ENCODE measurements around the gene PI4K2A.
"Not testable (repeated sequence)": the region's sequence is repeated elsewhere in the genome, so short reads cannot be mapped to it uniquely, and the experiment has no call there.

PI4K2A gene

DNA sequence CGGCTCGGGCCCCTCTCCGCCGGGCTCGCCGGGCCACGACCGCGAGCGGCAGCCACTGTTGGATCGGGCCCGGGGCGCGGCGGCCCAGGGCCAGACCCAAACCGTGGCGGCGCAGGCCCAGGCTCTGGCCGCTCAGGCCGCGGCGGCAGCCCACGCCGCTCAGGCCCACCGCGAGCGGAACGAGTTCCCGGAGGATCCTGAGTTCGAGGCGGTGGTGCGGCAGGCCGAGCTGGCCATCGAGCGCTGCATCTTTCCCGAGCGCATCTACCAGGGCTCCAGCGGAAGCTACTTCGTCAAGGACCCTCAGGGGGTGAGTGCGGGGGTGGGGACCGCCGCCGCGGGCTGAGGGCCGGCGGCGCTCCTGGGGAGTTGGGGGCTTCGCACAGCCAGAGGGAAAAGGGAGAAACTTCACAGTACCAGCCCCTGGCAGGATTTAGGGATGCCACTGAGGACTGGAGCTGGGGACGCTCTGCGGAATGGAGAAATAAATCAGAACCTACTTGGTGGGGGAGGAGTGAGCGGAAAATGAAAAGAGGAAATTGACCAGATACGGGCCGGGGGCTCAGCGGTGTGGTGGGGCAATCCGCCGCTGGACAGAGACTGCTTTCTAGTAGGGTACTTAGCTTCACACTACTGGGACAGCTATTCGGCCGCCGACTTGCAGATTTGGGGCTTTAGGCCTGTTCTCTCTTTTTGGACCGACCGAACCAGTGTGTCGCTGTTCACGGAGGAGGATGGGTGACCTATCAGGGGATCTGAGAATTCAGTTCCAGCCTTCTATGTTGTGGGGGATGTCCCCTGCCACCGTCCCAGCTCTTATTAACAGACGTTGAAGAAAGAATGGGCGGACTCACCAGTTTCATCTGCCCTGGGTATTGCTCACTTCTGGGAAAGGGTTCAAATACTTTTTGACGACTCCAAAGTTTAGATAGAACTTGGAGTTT is 669 bp downstream of the PI4K2A start:
- peak in 1 of 2 experiments; percentile 19 for DNase-seq (ENCODE audit: low read depth in 1 of 2, low spot score in 1 of 2)
- no peak for TF ChIP-seq JUND (IDR thresholded peaks at IDR 0.05; ENCODE audit: low read depth)
- in situ Hi-C loops (cut with HindIII; ENCODE audit: low pct_unique_long_range_greater_than_20kb, low sequenced_read_pairs): no loop called here

- in situ Hi-C loops (cut with HindIII; ENCODE audit: low pct_unique_long_range_greater_than_20kb, low sequenced_read_pairs); DNase-seq (ENCODE audit: low read depth in 1 of 2, low spot score in 1 of 2): not testable (repeated sequence)
These were observed 2.1 kb downstream of the PI4K2A start for GRCh38 chr10:97642471-97643159.

GRCh38 chr10:97643441-97643985 is 3.0 kb downstream of the PI4K2A start:
- no peak for TF ChIP-seq JUND (IDR thresholded peaks at IDR 0.05; ENCODE audit: low read depth)
- DNase-seq (ENCODE audit: low read depth in 1 of 2, low spot score in 1 of 2): peak in 1 of 2 experiments; percentile 18

GRCh38 chr10:97644936-97645335 is 4.5 kb downstream of the PI4K2A start:
- TF ChIP-seq JUND (IDR thresholded peaks at IDR 0.05; ENCODE audit: low read depth): no peak
- no peak for DNase-seq (ENCODE audit: low read depth in 1 of 2, low spot score in 1 of 2)
- in situ Hi-C loops (cut with HindIII; ENCODE audit: low pct_unique_long_range_greater_than_20kb, low sequenced_read_pairs): no loop called here

More at GRCh38 chr10:97643441-97643985, 3.0 kb downstream of the PI4K2A start:
- in situ Hi-C loops (cut with HindIII; ENCODE audit: low pct_unique_long_range_greater_than_20kb, low sequenced_read_pairs): no loop called here

- no peak for TF ChIP-seq JUND (IDR thresholded peaks at IDR 0.05; ENCODE audit: low read depth)
- DNase-seq (ENCODE audit: low read depth in 1 of 2, low spot score in 1 of 2): no peak
- in situ Hi-C loops (cut with HindIII; ENCODE audit: low pct_unique_long_range_greater_than_20kb, low sequenced_read_pairs): no loop called here
These were observed 7.1 kb downstream of the PI4K2A start for GRCh38 chr10:97647556-97647955.

DNA sequence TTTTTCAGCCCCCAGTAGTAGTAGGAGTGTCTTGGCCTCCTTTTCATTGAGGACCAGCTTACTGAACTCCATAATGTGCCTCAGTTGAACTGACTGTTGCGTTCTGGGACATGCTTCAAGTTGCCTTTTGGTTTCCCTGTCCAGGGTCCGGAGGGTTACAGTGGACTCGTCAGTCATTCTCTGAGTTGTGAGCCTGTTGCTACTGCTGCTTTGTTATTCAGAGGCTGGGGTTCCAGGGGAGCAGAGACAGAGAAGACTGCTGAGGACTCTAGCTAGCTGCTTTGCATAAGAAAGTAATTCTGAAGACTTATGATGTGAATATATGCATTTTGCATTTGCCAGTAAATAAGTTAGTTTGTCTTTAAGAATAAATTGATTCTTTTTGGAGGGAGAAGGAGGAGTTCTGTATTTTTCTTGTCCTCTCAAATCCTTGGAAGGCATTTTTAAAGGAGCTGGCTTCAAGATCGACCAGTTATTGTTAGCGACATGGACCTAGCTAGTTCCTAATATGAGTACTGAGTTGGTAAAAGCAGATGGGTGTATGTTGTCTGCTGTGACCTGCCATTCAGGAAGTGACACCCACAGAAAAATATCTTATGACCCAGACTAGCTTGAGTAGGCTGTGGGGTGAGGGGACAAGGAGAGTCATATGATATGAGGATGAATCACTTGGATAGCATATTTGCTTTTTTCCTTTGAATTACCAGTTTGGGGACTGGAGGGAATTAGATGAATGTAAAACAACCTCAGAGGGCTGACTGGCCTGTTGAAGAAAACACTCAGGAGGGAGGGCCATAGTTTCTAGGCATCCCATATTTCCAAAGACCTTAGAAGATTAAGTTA is 8.3 kb downstream of the PI4K2A start:
- in situ Hi-C loops (cut with HindIII; ENCODE audit: low pct_unique_long_range_greater_than_20kb, low sequenced_read_pairs): no loop called here
- DNase-seq (ENCODE audit: low read depth in 1 of 2, low spot score in 1 of 2): no peak
- TF ChIP-seq JUND (IDR thresholded peaks at IDR 0.05; ENCODE audit: low read depth): no peak

DNA sequence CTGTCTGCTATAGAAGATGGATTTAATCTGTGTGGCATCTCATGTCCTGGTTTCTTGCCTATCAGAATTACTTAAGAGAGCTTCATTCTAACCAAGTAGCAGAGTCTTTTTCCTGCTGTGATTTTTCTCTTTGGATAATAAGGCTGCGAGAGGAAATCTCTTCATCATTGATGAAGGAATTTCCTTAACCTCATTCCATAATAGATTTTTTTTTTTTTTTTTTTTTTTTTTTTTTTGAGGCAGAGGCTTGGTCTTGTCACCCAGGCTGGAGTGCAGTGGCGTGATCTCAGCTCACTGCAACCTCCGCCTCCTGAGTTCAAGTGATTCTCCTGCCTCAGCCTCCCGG is 8.9 kb downstream of the PI4K2A start:
- in situ Hi-C loops (cut with HindIII; ENCODE audit: low pct_unique_long_range_greater_than_20kb, low sequenced_read_pairs); DNase-seq (ENCODE audit: low read depth in 1 of 2, low spot score in 1 of 2): not testable (repeated sequence)

GRCh38 chr10:97650726-97651125 is 10.3 kb downstream of the PI4K2A start:
- in situ Hi-C loops (cut with HindIII; ENCODE audit: low pct_unique_long_range_greater_than_20kb, low sequenced_read_pairs): no loop called here
- TF ChIP-seq JUND (IDR thresholded peaks at IDR 0.05; ENCODE audit: low read depth): no peak

DNA sequence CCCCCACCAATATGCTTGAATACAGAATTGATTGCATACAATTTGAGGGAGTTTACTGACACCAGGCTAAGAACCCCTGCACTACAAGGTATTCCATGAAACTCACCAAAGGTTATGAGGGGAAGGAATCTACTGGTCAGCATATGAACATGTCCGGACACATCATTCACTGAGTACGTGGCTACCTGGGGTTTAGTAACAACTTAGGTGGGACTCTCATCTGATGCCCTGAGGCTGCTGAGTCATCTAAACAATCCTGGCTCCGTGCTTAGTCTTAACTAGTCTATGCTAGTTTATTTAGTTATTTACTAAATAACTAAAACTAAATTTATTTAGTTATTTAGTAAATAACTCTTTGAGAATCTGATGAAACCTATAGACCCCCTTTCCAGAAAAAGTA is 11.3 kb downstream of the PI4K2A start:
- in situ Hi-C loops (cut with HindIII; ENCODE audit: low pct_unique_long_range_greater_than_20kb, low sequenced_read_pairs): no loop called here
- no peak for TF ChIP-seq JUND (IDR thresholded peaks at IDR 0.05; ENCODE audit: low read depth)
- no peak for DNase-seq (ENCODE audit: low read depth in 1 of 2, low spot score in 1 of 2)

More at GRCh38 chr10:97650726-97651125, 10.3 kb downstream of the PI4K2A start:
- no peak for DNase-seq (ENCODE audit: low read depth in 1 of 2, low spot score in 1 of 2)

- DNase-seq (ENCODE audit: low read depth in 1 of 2, low spot score in 1 of 2): no peak
- in situ Hi-C loops (cut with HindIII; ENCODE audit: low pct_unique_long_range_greater_than_20kb, low sequenced_read_pairs): no loop called here
- TF ChIP-seq JUND (IDR thresholded peaks at IDR 0.05; ENCODE audit: low read depth): no peak
These were observed 16.3 kb downstream of the PI4K2A start for GRCh38 chr10:97656777-97657176.

DNA sequence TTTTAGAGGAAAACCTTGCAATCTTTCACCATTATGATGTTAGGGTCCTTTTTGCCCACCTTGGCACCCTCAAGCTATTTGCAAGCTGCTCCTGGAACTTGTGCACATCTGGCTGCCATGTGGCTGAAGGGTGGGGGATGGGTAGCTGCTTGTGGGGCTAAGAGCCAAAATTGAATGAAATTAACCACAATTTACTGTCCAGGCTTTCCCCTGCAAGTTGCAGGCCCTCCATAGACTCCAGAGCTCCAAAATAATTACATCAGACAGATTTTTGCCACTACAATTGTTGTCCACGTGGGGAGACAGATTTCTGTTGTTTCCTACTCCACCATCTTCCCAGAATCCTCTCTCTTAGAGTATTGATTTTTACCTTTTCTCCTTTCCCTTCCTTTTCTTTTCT is 19.1 kb downstream of the PI4K2A start:
- no peak for TF ChIP-seq JUND (IDR thresholded peaks at IDR 0.05; ENCODE audit: low read depth)
- in situ Hi-C loops (cut with HindIII; ENCODE audit: low pct_unique_long_range_greater_than_20kb, low sequenced_read_pairs): no loop called here
- DNase-seq (ENCODE audit: low read depth in 1 of 2, low spot score in 1 of 2): no peak

GRCh38 chr10:97664282-97664850 is 23.9 kb downstream of the PI4K2A start:
- DNase-seq (ENCODE audit: low read depth in 1 of 2, low spot score in 1 of 2): no peak
- TF ChIP-seq JUND (IDR thresholded peaks at IDR 0.05; ENCODE audit: low read depth): no peak
- in situ Hi-C loops (cut with HindIII; ENCODE audit: low pct_unique_long_range_greater_than_20kb, low sequenced_read_pairs): no loop called here

Measured in T47D (cell line).